ENCODE measurements around the gene MDH1. TPM values are rescaled to one million over a fixed set of nuclear protein-coding genes. Genes with fewer than 3 reads are reported as not detected.
"Not testable (repeated sequence)": the region's sequence is repeated elsewhere in the genome, so short reads cannot be mapped to it uniquely, and the experiment has no call there.

The MDH1 gene
- total RNA-seq, 1 donor, result 90.6 TPM

GRCh38 chr2:63608865-63609264, 20.1 kb downstream of the MDH1 start:
- not testable (repeated sequence) for H3K27me3 ChIP-seq (ENCODE audit: insufficient read depth, low read length); H3K4me3 ChIP-seq (ENCODE audit: low read length); H3K9me3 ChIP-seq (ENCODE audit: low read depth, low read length); H3K4me1 ChIP-seq (ENCODE audit: insufficient read depth, low read length)

GRCh38 chr2:63610525-63610924, 21.8 kb downstream of the MDH1 start:
- H3K4me1 ChIP-seq (ENCODE audit: insufficient read depth, low read length), result no peaks in the 10 kb centered on the region
- no peaks in the 10 kb centered on the region for H3K27me3 ChIP-seq (ENCODE audit: insufficient read depth, low read length)
- no peak overlapping the region for H3K4me3 ChIP-seq (ENCODE audit: low read length)
- no peaks in the 10 kb centered on the region for H3K9me3 ChIP-seq (ENCODE audit: low read depth, low read length)

- H3K9me3 ChIP-seq (ENCODE audit: low read depth, low read length), result no peaks in the 10 kb centered on the region
- H3K4me1 ChIP-seq (ENCODE audit: insufficient read depth, low read length), result no peaks in the 10 kb centered on the region
- H3K27me3 ChIP-seq (ENCODE audit: insufficient read depth, low read length), result no peaks in the 10 kb centered on the region
- no peak overlapping the region for H3K4me3 ChIP-seq (ENCODE audit: low read length)
Observed at GRCh38 chr2:63613391-63613901, 24.7 kb downstream of the MDH1 start.

GRCh38 chr2:63614448-63614968, 25.7 kb downstream of the MDH1 start:
- Histone ChIP-seq H3K4me3 (ENCODE audit: low read length) (no peak overlapping the region), H3K9me3 (ENCODE audit: low read depth, low read length) (no peaks in the 10 kb centered on the region), H3K4me1 (ENCODE audit: insufficient read depth, low read length) (no peaks in the 10 kb centered on the region), H3K27me3 (ENCODE audit: insufficient read depth, low read length) (no peaks in the 10 kb centered on the region)

DNA sequence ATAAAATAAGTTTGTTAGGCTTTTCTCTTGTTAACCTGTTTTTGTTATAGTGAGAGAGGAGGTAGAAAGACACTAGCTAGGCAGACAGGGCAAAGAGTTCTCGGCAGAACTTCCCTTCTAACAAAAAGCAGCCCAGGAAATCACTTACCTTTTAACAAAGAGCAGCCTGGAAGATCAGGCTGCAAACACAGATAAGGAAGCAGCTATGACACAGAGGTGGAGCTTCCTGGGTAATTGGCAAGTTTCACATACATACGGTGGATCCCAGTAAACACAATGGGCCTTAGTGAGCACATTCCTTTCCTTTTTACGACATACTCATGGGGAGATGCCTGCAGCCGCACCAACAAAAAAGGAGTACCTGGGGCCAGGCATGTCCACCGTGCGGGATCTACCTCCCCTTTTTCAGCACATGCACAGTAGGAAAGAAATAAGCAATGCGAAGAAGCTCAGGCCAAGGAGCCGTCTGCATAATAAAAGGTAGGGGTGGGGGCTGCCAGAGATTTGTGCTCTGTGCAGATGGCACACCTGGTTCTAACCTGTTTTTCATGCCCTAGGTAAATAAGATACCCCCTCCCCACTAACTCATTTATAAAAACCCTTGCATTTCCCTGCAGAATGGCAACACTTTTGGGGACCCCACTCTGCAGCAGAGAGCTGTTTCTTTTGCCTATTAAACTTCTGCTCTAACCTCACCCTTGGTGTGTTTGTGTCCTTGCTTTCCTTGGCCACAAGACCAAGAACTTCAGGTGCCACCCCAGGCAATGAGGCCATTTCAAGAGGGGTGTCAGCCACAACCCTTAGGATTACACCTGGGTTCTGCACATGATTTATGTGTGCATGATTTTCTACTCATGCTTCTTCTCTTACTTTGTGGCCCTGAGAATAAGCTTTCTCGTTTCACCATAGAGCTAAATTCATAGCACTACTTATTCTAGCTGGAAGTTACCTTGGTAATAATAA, 26.5 kb downstream of the MDH1 start:
- Histone ChIP-seq H3K4me1 (ENCODE audit: insufficient read depth, low read length) (no peaks in the 10 kb centered on the region), H3K27me3 (ENCODE audit: insufficient read depth, low read length) (no peaks in the 10 kb centered on the region), H3K9me3 (ENCODE audit: low read depth, low read length) (no peaks in the 10 kb centered on the region), H3K4me3 (ENCODE audit: low read length) (no peak overlapping the region)

DNA sequence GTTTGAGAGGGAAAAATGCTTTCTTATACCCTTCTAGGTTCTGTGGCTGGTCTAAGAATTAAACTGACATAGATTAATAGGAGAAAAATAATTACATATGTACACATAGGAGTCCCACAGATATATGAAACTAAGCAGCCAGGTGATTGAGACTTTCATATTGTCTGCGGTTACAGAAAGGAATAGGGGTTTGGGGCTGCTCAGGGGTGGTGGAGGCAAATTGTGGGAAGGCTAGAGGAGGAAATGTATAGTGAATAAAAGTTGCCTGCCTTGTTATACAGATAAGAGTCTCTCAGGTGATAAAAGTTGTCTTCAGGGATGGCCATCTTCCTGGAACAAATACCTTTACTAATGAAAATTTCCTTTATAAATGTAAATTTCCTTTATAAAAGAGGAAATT, 28.6 kb downstream of the MDH1 start:
- no peak overlapping the region for H3K4me3 ChIP-seq (ENCODE audit: low read length)
- H3K27me3 ChIP-seq (ENCODE audit: insufficient read depth, low read length), result no peaks in the 10 kb centered on the region
- no peaks in the 10 kb centered on the region for H3K9me3 ChIP-seq (ENCODE audit: low read depth, low read length)
- H3K4me1 ChIP-seq (ENCODE audit: insufficient read depth, low read length), result no peaks in the 10 kb centered on the region

GRCh38 chr2:63619328-63619727, 30.6 kb downstream of the MDH1 start:
- Histone ChIP-seq H3K4me3 (ENCODE audit: low read length) (no peak overlapping the region), H3K9me3 (ENCODE audit: low read depth, low read length) (no peaks in the 10 kb centered on the region)

DNA sequence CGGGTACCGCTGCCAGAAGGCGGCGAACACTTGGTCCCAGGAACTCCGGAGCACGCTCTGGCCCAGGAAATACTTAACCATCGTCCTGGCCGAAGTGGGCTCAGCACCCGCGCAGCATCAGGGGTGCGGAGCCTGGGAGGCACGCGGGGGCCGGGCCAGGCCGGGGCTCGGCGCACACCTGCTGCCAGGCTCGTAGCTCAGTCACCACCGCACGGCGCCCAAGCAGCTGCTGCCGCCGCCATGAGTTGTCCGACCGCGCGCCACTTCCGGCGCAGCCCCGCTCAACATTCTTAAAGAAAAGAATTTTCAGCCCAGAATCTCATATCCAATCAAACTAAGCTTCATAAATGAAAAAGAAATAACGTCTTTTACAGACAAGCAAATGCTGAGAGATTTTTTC, 34.0 kb downstream of the MDH1 start:
- no peaks in the 10 kb centered on the region for H3K27me3 ChIP-seq (ENCODE audit: insufficient read depth, low read length)
- no peak overlapping the region for H3K4me3 ChIP-seq (ENCODE audit: low read length)
- no peaks in the 10 kb centered on the region for H3K4me1 ChIP-seq (ENCODE audit: insufficient read depth, low read length)
- H3K9me3 ChIP-seq (ENCODE audit: low read depth, low read length), result no peaks in the 10 kb centered on the region

More at GRCh38 chr2:63619328-63619727, 30.6 kb downstream of the MDH1 start:
- Histone ChIP-seq H3K27me3 (ENCODE audit: insufficient read depth, low read length) (no peaks in the 10 kb centered on the region), H3K4me1 (ENCODE audit: insufficient read depth, low read length) (no peaks in the 10 kb centered on the region)

DNA sequence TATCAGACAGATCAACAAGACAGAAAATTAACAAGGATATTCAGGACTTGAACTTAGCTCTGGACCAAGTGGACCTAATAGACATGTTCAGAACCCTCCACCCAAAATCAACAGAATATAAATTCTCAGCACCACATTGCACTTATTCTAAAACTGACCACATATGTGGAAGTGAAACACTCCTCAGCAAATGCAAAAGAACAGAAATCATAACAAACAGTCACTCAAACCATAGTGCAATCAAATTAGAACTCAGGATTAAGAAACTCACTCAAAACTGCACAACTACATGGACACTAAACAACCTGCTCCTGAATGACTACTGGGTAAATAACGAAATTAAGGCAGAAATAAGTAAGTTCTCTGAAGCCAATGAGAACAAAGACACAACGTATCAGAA, 35.0 kb downstream of the MDH1 start:
- H3K4me3 ChIP-seq (ENCODE audit: low read length); H3K27me3 ChIP-seq (ENCODE audit: insufficient read depth, low read length); H3K4me1 ChIP-seq (ENCODE audit: insufficient read depth, low read length); H3K9me3 ChIP-seq (ENCODE audit: low read depth, low read length): not testable (repeated sequence)

DNA sequence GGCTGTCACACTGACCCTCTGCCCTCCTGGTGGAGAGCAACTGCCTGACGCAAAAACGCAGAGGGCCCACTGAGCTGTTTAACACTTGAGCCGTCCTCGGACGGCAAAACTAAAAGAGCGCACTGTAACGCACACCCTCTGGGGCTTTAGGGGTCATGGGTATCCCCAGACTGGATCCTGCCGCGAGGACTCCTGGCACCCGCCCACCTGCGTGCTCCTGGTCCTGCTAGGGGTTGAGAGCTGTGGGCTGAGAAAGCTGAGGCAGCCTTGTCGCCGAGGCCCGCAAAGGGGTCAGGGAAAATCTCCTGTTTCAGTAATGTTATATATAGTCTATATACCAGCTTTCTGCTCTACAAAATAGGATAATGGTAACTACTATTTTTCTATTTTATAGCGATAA, 39.1 kb downstream of the MDH1 start:
- Histone ChIP-seq H3K9me3 (ENCODE audit: low read depth, low read length) (peaks cover 12% of the 10 kb centered on the region), H3K4me1 (ENCODE audit: insufficient read depth, low read length) (no peaks in the 10 kb centered on the region), H3K4me3 (ENCODE audit: low read length) (no peak overlapping the region), H3K27me3 (ENCODE audit: insufficient read depth, low read length) (no peaks in the 10 kb centered on the region)

- H3K9me3 ChIP-seq (ENCODE audit: low read depth, low read length), result peaks cover 16% of the 10 kb centered on the region
- peaks cover under 1% of the 10 kb centered on the region for H3K27me3 ChIP-seq (ENCODE audit: insufficient read depth, low read length)
- no peaks in the 10 kb centered on the region for H3K4me1 ChIP-seq (ENCODE audit: insufficient read depth, low read length)
- H3K4me3 ChIP-seq (ENCODE audit: low read length), result no peak overlapping the region
Observed at GRCh38 chr2:63628403-63628942, 39.7 kb downstream of the MDH1 start.

DNA sequence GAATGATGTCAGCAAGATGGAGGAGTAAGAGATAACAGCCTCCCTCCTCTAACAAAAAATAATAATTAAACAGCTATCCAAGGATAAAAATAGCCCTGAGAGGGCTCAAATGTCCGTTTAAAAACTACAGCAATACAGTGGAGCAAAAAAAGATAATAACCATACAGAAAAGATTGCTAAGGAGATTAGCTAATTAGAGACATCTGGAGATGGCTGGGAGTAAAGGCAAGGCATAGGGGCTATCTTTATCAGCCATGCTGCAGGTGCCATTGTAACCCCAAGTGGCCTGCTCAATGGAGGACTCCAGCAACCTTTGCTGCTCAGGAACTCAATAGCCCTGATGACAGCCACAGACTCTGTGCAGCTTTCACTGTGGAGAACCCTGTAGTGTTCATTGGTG, 42.7 kb downstream of the MDH1 start:
- Histone ChIP-seq H3K4me1 (ENCODE audit: insufficient read depth, low read length) (no peaks in the 10 kb centered on the region), H3K27me3 (ENCODE audit: insufficient read depth, low read length) (peaks cover 2% of the 10 kb centered on the region), H3K4me3 (ENCODE audit: low read length) (no peak overlapping the region), H3K9me3 (ENCODE audit: low read depth, low read length) (peaks cover 41% of the 10 kb centered on the region)

- peaks cover 41% of the 10 kb centered on the region for H3K9me3 ChIP-seq (ENCODE audit: low read depth, low read length)
- H3K27me3 ChIP-seq (ENCODE audit: insufficient read depth, low read length), result peaks cover 2% of the 10 kb centered on the region
- no peak overlapping the region for H3K4me3 ChIP-seq (ENCODE audit: low read length)
- no peaks in the 10 kb centered on the region for H3K4me1 ChIP-seq (ENCODE audit: insufficient read depth, low read length)
Observed at GRCh38 chr2:63632382-63632781, 43.6 kb downstream of the MDH1 start.

GRCh38 chr2:63639344-63639743, 50.6 kb downstream of the MDH1 start:
- no peak overlapping the region for H3K4me3 ChIP-seq (ENCODE audit: low read length)
- no peaks in the 10 kb centered on the region for H3K4me1 ChIP-seq (ENCODE audit: insufficient read depth, low read length)
- H3K9me3 ChIP-seq (ENCODE audit: low read depth, low read length), result peaks cover 19% of the 10 kb centered on the region
- H3K27me3 ChIP-seq (ENCODE audit: insufficient read depth, low read length), result no peaks in the 10 kb centered on the region

DNA sequence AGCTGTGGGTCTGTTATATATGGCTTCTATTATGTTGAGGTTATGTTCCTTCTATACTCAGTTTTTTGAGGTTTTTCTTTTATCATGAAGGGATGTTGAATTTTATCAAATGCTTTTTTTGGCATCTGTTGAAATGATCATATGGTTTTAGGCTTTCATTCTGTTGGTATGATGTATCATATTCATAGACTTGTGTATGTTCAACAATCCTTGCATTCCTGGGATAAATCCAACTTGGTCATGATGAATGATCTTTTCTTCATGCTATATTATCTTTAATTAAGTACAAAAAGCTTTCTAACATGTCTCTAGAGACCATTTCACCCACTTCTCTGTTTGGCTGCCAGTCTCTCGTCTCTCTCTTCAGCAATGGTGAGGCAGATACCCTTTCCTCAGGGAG, 54.2 kb downstream of the MDH1 start:
- Histone ChIP-seq H3K4me1 (ENCODE audit: insufficient read depth, low read length) (no peaks in the 10 kb centered on the region), H3K9me3 (ENCODE audit: low read depth, low read length) (no peaks in the 10 kb centered on the region), H3K27me3 (ENCODE audit: insufficient read depth, low read length) (no peaks in the 10 kb centered on the region), H3K4me3 (ENCODE audit: low read length) (no peak overlapping the region)
